Skeletal muscle cell (primary cell): Measurements from ENCODE around the gene NAA40.

Experiments
- DNase-seq: peaks from one replicate; pipeline ENCODE4 v3.0.0-alpha.2; 2010; ENCODE audit warnings: low read depth
- H3K4me3 ChIP-seq: 2 replicates; pipeline ENCODE4 v1.5.1; 2011; ENCODE audit warnings: low read depth, mild to moderate bottlenecking, control low read depth, low read length, moderate library complexity

Gene NAA40

DNA sequence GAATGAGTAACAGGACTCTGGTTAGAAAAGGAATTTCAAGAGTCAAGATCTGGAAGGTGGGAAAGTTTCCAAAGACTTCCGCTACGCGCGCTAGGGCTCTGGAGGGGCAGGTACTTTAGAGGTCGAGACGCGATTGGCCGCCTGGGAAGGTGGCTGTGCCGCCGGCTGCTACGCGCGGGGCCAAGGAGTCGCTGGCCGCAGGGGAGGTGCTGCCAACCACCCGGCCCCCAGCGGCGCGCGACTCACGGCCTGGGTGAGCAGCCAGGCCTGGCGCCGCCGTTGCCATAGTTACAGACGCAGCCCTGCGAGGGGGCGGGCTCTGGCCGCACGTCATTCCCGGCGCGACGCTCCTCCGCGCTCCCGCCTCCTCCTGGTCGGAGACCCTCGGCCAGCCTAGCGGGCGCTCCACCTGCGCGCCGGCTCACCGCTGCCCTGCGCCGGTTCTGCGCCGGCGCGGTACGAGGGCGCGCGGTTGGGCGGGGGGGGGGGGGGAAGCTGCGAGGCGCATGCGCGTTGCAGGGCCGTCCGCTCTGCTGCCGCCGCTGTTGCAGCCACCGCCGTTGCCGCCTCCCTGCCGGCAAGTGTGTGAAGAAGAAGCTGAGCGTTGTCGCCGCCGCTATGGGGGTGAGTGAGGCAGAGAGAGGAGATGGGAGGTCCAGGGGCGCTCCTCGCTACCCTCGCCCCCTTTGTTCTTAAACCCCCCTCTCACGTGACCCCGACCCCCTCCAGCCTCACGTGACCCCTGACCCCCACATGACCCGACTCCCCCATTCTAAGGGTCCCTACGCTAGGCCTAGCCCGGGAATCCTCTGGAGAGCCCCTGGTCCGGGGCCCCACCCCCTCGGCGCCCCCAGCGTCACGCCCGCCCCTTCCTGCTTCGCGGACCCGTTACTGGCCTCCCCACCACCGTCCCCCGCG is at the start of gene NAA40:
Gene NAA40 (plus strand): TSS at position 524 of the 918 bp plus-strand sequence. CDS start 95 bp downstream, at position 619.
- H3K4me3 ChIP-seq = peak within 1 kb of the TSS; percentile 76
- DNase-seq = peak; percentile 83

DNA sequence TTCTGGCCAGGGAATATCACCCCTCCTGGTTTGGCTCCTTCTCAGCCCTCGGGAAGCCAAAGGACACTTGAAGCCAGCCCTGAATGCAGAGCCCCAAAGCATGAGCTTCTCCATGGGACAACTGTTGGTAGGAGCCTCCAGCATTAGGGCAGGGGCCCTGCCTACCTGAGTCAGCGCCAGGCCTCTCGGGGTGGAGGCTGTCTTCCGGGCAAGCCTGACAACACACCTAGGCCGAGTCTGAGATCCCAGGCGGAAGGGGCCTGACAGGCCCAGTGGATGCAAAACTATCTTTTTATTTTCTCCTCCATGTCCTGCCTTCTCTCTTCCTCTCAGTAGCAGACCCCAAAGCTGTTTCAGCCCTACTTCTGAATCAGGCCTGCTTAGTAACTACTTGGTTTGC is 49.5 kb upstream of the NAA40 start:
- DNase-seq = no peak
- no peak overlapping the region for H3K4me3 ChIP-seq

DNA sequence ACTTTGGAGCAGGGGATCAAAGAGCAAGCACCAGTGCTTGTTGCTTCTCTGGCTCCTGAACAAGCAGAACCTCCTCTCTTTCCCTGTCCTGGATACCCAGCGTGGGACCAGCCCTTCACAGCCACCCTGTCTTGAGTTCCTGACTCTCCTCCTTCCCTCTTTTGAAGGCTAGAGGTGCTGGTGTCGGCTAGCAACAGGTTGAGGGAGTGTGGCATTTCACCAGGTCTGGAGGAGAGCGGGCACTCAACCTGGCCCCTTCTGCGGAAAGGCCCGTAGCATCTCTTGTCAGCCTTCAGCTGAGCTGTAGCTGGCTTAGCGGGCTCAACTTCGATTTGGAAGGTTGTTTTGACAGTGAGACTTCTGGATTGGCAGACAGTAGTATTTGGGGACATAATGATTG is 48.4 kb upstream of the NAA40 start:
- H3K4me3 ChIP-seq = no peak overlapping the region
- DNase-seq = no peak

DNA sequence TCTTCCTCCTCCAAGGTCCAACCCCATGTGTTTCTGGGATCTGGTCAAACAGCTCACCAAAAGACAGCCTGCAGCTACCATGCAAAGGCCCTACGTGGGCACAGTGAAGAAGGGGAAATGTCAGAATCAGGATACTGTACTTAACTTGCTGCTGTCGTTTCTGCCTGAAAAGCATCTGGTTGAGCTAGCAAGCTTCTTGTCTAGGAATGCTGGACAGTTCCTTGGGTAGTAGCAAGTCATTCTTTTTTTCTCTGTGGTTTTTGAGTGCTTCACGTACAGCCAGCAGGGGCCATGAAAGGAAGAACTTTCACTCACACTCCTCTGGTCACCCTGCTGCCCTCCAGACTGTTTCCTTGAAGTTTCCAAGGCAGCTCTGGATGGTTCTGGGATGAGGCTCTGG is 46.6 kb upstream of the NAA40 start:
- DNase-seq = no peak
- H3K4me3 ChIP-seq = no peak overlapping the region

DNA sequence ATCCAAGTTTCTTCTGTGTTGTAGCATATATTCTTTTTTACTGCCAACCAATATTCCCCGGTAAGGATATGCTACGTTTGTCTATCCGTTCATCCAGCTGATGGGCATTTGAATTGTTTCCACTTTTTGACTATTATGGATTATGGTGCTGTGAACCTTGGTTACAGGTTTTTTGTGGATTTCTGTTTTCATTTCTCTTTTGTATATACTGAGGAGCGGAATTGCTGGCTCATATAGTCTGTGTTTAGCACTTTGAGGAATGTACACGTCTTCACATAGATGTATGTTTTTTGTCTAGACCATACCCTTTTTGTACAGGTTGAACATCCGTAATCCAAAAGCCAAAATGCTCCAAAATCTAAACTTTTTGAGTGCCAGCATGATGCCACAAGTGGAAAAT is 45.4 kb upstream of the NAA40 start:
- DNase-seq = no peak
- no peak overlapping the region for H3K4me3 ChIP-seq

GRCh38 chr11:63896071-63896470 is 42.7 kb upstream of the NAA40 start:
- no peak overlapping the region for H3K4me3 ChIP-seq
- DNase-seq = no peak

DNA sequence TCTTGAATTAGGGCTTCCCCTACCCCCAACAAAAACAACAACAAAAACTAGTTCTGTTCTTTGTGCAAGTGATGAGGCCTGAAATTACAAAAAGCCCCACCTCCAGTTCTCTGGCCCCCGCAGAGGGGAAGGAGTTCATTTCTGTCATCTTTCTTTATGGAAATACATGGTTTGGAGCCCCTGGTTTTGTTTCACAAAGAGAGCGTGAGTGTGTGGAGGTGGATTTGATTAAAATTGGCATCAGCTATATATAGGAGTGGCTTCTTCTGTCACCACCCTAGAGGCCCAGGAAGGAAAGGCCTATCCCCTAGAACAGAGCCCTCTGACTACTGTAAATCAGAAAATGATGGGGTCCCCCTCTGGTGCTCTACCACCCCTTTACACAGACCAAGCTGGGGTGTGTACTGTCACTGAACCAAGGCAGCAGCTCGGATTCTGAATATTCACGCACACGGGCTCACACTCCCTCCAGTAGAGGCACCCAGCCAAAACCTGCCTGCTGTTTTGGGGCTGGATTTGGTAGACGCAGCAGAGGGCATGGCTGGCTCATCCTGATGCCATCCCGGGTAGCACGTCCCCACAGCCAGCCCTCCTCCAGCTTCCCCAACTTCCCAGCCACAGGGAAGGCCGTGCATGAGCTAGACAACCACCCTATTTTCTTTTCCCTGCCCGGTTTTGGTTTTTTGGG is 41.2 kb upstream of the NAA40 start:
- no peak for DNase-seq
- no peak overlapping the region for H3K4me3 ChIP-seq

DNA sequence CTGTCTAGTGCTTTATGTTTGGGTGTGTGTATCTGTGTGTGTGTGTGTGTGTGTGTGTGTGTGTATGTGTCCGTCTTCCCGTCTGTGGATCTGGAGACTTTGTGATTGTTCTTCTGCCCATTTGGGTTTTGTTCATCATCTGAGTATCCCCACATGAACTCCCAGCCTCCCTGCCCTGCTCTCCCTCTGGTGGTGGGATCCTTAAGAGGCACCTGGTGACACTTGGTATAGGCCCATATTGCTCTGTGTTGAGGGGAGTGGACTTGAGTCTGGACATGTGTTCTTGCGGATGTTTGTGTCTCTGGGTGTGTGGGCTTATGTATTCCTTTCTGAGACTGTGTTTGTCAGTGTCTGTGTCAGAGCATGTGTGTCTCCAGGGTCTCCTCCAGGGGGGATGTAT is 37.1 kb upstream of the NAA40 start:
- no peak for DNase-seq
- no peak overlapping the region for H3K4me3 ChIP-seq

DNA sequence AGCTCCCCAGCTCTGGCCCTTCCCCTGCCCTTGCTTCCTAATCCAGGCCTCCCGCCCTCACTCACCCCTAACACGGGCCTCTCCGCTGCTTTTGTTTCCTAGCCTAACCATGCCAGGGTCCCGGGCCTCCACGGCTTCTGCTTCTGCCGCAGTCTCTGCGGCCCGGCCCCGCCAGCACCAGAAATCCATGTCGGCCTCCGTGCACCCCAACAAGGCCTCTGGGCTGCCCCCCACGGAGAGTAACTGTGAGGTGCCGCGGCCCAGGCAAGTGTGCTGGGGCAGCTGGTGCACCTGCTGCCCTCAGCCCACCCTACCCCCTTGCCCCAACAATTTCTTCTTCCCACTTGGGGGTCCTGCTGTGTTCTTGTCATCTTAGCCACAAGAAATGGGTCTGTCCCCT is 34.9 kb upstream of the NAA40 start:
- no peak for DNase-seq
- H3K4me3 ChIP-seq = no peak overlapping the region

GRCh38 chr11:63904743-63905142 is 34.1 kb upstream of the NAA40 start:
- no peak overlapping the region for H3K4me3 ChIP-seq
- DNase-seq = no peak

- H3K4me3 ChIP-seq = no peak overlapping the region
- DNase-seq = no peak
Measured at GRCh38 chr11:63905179-63905578, 33.6 kb upstream of the NAA40 start.

- DNase-seq = no peak
- H3K4me3 ChIP-seq = no peak overlapping the region
Measured at GRCh38 chr11:63906087-63906486, 32.7 kb upstream of the NAA40 start.

DNA sequence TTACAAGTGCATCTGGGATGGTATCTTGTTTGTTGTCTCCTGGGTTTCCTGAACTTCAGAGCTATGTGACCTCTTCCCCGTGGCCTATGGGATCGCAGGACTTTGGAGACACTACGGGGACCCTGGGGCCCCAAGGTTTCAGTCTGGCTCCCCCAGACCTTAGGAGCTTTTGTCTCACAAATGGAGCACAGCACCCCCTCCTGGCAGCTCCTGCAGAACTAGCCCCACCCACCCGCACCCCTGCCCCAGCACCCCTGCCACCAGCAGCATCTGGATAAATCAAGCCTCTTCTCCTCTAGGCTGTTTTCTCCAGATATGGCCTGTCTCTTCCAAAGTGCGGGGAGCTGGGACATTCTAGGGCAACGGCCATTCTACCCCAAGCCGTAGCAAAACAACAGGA is 32.2 kb upstream of the NAA40 start:
- no peak for DNase-seq
- H3K4me3 ChIP-seq = no peak overlapping the region

DNA sequence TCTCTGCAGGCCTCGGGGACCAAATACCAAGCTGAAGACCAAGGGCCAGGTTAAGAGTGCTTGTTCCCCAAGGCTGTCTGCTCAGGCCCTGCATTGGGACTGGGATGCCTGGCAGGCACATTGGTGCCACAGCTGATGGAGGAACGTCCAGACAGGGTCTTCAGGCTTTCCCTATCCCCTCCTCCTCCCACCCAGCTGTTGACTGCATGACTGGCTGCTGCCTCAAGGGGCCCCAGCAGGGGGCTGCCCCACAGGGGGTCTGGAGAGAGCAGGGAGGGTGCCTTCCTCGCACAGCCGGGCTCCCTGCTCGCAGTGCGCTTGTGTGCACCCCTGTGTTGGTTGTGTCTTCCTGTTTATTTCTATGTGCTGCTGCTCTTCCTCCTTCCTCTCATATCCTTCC is 31.7 kb upstream of the NAA40 start:
- no peak overlapping the region for H3K4me3 ChIP-seq
- DNase-seq = no peak

GRCh38 chr11:63907808-63908530 is 30.8 kb upstream of the NAA40 start:
- DNase-seq = no peak
- no peak overlapping the region for H3K4me3 ChIP-seq

DNA sequence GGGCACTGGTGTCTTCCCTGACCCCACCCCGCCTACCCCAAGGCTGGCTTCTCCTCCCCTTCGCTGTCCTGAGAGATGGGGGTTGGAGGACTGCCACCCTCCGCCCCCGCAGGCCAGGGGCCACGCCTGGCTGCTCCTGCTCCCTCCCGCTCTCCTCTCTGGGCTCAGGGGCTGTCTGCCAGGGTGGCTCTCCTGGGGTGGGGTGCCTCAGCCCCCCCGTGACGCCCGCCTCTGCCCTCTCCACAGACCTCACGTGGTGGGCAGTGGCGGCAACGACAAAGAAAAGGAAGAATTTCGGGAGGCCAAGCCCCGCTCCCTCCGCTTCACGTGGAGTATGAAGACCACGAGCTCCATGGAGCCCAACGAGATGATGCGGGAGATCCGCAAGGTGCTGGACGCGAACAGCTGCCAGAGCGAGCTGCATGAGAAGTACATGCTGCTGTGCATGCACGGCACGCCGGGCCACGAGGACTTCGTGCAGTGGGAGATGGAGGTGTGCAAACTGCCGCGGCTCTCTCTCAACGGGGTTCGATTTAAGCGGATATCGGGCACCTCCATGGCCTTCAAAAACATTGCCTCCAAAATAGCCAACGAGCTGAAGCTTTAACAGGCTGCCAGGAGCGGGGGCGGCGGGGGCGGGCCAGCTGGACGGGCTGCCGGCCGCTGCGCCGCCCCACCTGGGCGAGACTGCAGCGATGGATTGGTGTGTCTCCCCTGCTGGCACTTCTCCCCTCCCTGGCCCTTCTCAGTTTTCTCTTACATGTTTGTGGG is 30.0 kb upstream of the NAA40 start:
- H3K4me3 ChIP-seq = no peak overlapping the region
- no peak for DNase-seq

- no peak for DNase-seq
- no peak overlapping the region for H3K4me3 ChIP-seq
Measured at GRCh38 chr11:63909591-63910506, 29.0 kb upstream of the NAA40 start.

- no peak for DNase-seq
Measured at GRCh38 chr11:63910675-63911074, 28.1 kb upstream of the NAA40 start.

GRCh38 chr11:63911440-63911839 is 27.4 kb upstream of the NAA40 start:
- no peak for DNase-seq
- H3K4me3 ChIP-seq = no peak overlapping the region

More at GRCh38 chr11:63910675-63911074, 28.1 kb upstream of the NAA40 start:
- H3K4me3 ChIP-seq = no peak overlapping the region
